Measurements from ENCODE around the gene TBC1D22A. TPM values are rescaled to one million over a fixed set of nuclear protein-coding genes. Genes with fewer than 3 reads are reported as not detected.

TBC1D22A gene
- total and polyA plus RNA-seq, 9 of the 15 experiments (the other 6 are each of a cell fraction or from before 2014, with no cell fraction given): 0.20 to 11.5 (median 5.2) TPM

DNA sequence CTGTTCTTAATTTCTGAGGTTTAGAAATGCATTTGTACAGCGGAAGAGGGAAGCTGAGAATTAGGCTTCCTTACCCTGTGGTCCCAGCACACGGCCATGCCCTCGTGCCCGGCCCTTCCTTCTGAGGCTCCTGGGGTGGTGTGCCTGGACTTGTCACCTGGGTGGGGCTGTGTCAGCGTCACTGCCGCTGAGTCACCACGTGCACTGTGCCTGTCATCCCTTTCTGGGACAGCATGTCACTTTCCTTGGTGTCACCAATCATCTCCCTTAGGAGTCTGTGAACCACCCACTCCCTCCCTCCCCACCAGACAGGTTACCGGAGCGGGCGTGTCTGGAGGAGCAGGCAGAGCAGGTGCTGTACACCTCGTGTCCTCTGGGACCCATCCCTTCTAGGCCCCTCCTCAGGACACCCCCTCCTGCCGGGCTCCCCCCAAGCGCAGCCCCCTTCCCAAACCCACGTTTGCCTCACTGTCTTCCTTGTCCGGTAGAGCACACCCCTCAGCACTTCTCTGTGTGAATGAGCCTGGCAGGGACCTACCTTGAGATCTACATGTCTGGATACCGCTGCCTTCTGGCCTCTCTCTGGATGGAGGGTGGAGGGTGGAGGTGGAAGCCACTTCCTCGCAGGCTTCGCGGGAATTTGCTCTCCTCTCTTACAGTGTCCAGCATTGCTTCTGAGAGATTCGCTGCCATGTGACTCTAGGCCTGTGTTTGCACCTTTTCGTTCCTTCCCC, 367.6 kb downstream of the TBC1D22A start (continued):
- TF ChIP-seq TRIM25 (IDR thresholded peaks at IDR 0.05; ENCODE audit: borderline replicate concordance) (no peak), POLR2A (conservative IDR thresholded peaks at IDR 0.05) (no peak), NFATC3 (IDR thresholded peaks at IDR 0.05) (no peak), ZNF512 (tag; IDR thresholded peaks at IDR 0.05) (no peak), ZC3H4 (CRISPR knock-in tag; IDR thresholded peaks at IDR 0.05; ENCODE audit: borderline replicate concordance) (no peak), NFIX (CRISPR knock-in tag; IDR thresholded peaks at IDR 0.05; ENCODE audit: low read depth) (no peak), ZNF143 (CRISPR knock-in tag; IDR thresholded peaks at IDR 0.05) (no peak), RBM25 (IDR thresholded peaks at IDR 0.05; ENCODE audit: low read depth, low read length, severe bottlenecking) (no peak), CTBP1 (IDR thresholded peaks at IDR 0.05; ENCODE audit: borderline replicate concordance) (no peak), HOMEZ (CRISPR knock-in tag; IDR thresholded peaks at IDR 0.05) (no peak), ZFX (CRISPR knock-in tag; IDR thresholded peaks at IDR 0.05) (no peak), KLF16 (IDR thresholded peaks at IDR 0.05) (no peak), KAT2B (IDR thresholded peaks at IDR 0.05; ENCODE audit: low read depth, low read length) (no peak), EZH2 (IDR thresholded peaks at IDR 0.05; ENCODE audit: borderline replicate concordance, low read depth, low read length) (no peak), ELF2 (CRISPR knock-in tag; IDR thresholded peaks at IDR 0.05) (no peak), COPS2 (conservative IDR thresholded peaks at IDR 0.05) (no peak), PBX2 (CRISPR knock-in tag; IDR thresholded peaks at IDR 0.05; ENCODE audit: low read depth) (no peak), PBX2 (tag; conservative IDR thresholded peaks at IDR 0.05; ENCODE audit: low read depth) (peak; percentile 61), POLR2AphosphoS5 (IDR thresholded peaks at IDR 0.05; ENCODE audit: control insufficient read depth, insufficient read depth, low read depth, low read length) (no peak), BHLHE40 (IDR thresholded peaks at IDR 0.05; ENCODE audit: low read length) (peak; percentile 90)
- TF ChIP-seq, protein P1, sequence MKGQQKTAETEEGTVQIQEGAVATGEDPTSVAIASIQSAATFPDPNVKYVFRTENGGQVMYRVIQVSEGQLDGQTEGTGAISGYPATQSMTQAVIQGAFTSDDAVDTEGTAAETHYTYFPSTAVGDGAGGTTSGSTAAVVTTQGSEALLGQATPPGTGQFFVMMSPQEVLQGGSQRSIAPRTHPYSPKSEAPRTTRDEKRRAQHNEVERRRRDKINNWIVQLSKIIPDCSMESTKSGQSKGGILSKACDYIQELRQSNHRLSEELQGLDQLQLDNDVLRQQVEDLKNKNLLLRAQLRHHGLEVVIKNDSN (CRISPR knock-in tag; IDR thresholded peaks at IDR 0.05): peak; percentile 57

Data from K562 (cell line).